Activated CD8-positive, alpha-beta memory T cell treated with anti-CD3 and anti-CD28 coated beads, Interleukin-2, amount 50 U/mL, for 4 hours (primary cell): ENCODE results near the gene FAM163B.
A peak's percentile ranks its signal among the peaks of the same experiment; 100 is the strongest.

Source experiments
- DNase-seq: peaks from one replicate; pipeline ENCODE4 v3.0.0-alpha.2; 2020

Gene FAM163B

DNA sequence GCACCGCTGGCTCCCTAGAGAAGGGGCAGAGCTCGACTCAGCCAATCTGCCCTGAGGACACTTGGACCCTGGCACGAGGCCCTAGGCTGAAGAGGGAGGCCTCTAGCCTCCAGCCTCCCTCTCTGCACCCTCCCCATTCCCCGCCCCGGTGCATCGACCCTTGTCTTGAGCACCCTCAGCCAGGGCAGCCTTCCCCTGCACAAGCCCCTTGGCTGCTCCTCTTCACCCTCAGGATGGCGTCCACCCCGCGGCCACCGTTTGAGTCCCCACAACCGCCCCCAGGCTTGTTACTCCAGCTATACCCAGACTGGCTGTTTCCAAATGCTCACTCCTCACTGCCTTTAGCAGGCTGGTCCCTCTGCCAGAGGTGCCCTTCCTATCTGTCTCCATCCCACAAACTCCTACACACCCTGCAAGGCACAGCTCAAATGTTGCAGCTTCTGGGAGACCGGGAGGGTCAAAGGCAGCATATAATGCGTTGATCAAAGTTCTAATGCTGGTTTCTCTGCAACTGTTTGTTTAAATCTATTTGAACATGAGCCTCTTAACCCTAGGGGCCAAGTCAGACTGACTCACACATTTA, 6.5 kb upstream of the FAM163B start:
- no peak for DNase-seq

DNA sequence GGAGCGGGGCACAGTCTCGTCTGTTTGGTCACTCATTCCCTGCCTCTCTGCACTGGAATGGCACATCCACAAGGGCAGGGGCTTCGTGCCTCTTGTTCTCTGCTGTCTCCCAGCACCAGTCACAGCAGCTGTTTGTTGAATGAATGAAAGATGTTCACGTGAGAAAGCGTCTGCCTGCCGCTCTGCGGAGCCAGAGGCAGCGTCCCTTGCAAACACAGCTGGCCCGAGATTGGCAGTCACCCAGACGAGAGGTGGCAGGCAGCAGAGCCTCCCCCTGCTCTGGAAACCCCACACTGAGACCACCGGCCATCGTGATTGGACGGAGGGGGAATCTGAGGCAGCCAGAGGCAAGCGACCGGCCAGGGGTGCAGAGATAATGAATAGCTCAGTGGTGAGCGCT, 6.0 kb upstream of the FAM163B start:
- no peak for DNase-seq

GRCh38 chr9:133614678-133615077, 5.5 kb upstream of the FAM163B start:
- DNase-seq: no peak

DNA sequence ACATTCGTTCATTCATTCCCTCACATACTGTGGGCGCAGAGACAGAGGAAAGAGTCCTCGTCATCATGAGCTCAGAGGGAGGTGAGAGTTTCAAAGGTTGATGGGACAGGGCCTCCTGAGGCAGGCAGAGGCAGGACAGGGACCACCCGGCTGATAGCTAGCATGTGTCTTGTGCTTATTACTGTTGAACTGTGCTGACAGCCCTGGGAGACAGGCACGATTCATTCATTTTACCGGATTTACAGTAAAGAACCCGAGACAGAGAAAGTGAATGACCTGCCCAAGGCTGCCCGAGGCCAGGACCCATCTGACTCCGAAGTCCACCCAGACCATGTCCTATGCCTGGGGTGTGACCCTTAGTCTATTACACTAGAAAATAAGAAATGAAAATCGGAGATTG, 4.9 kb upstream of the FAM163B start:
- no peak for DNase-seq

- no peak for DNase-seq
Observed at GRCh38 chr9:133613432-133613831, 4.2 kb upstream of the FAM163B start.

GRCh38 chr9:133612816-133613215, 3.6 kb upstream of the FAM163B start:
- DNase-seq: no peak

DNA sequence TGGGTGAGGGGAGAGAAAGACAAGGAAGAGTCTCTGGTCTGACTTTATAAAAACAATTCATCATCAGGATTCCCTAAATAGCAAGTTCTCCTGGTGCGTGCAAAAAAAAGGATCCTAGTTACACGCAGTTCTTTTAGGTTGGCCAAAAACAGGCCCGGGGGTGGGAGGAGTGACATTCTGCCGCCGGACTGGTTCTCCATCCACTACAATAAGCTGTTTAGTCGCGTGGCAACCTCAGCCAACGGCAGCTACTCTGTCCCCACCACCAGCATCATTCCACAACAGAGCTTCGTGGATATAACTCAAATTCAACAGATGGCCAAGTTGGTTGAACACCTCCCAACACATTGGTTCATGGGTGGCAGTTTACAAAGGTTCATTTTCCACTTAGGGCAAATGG, 2.9 kb upstream of the FAM163B start:
- DNase-seq: no peak

- no peak for DNase-seq
Observed at GRCh38 chr9:133610845-133611244, 1.7 kb upstream of the FAM163B start.

- no peak for DNase-seq
Observed at GRCh38 chr9:133608889-133609288, 300 bp downstream of the FAM163B start.

DNA sequence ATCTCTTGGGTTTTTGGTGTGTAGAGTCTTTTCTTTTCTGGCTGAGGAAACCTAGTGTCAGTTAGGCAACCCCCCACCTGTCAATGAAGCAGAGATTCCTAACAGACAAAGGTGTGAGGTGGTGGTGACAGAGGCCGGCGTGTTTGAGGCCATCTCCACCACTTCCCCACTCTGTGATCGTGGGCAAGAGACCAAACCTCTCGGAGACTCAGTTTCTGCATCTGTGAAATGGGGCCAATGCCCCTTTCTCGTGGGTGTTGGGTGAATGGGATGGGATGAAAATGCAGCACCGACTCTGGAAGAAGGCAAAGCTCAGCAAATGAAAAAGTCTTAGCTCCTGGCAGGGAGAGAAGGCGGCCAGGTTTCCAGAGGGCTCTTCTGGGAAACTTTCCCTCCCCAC, 807 bp downstream of the FAM163B start:
- DNase-seq: no peak

- no peak for DNase-seq
Observed at GRCh38 chr9:133607976-133608375, 1.2 kb downstream of the FAM163B start.

DNA sequence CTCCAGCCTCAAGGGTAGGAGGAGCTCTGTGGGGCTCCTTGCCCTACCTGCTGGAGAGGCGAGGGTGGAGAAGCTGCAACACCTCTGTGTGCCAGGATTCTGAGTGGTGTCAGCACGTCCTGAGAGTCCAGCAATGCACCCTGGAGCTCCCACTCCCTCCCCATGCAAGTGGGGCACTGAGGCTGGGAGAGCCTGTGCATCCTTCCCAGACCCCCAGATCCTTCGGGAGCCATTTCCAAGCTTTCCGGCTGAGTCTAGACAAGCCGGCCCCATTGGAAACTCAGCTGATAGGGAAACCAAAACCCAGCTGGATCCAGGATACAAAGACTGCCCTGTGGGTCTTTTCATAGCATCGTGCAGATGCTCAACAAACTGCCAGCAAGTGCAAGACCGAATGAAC, 1.8 kb downstream of the FAM163B start:
- no peak for DNase-seq

- no peak for DNase-seq
Observed at GRCh38 chr9:133606708-133607025, 2.5 kb downstream of the FAM163B start.

- no peak for DNase-seq
Observed at GRCh38 chr9:133605856-133606707, 3.1 kb downstream of the FAM163B start.

- DNase-seq: no peak
Observed at GRCh38 chr9:133605446-133605845, 3.7 kb downstream of the FAM163B start.

GRCh38 chr9:133604856-133605255, 4.3 kb downstream of the FAM163B start:
- DNase-seq: no peak

- DNase-seq: peak; percentile 55
Observed at GRCh38 chr9:133604214-133604613, 5.0 kb downstream of the FAM163B start.

- no peak for DNase-seq
Observed at GRCh38 chr9:133603135-133603927, 5.9 kb downstream of the FAM163B start.

GRCh38 chr9:133602277-133602676, 6.9 kb downstream of the FAM163B start:
- DNase-seq: no peak

DNA sequence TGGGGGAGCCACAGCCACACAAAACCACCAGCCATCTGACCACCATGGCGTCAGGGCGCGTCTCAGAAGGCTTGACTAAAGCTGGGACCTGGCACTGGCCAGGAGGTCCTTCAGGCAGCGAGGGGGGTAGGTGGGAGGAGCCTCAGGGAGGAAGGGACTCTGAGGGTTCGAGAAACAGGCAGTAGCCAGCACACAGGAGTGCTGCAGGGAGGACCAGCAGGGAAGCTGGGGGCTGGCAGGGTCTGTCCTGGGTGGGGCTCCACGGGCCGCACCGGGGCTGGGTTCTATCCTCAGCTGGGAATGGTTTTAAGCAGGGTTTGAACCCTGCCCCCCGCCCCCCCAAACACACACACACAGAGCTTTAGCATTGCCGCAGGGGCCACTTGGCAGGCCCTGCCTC, 7.4 kb downstream of the FAM163B start:
- no peak for DNase-seq

GRCh38 chr9:133600739-133601138, 8.4 kb downstream of the FAM163B start:
- no peak for DNase-seq

GRCh38 chr9:133599470-133600173, 9.6 kb downstream of the FAM163B start:
- no peak for DNase-seq

- DNase-seq: no peak
Observed at GRCh38 chr9:133598978-133599377, 10.2 kb downstream of the FAM163B start.
